ENCODE data around the gene FGF19. TPM values are rescaled to one million over a fixed set of nuclear protein-coding genes. Genes with fewer than 3 reads are reported as not detected.

Gene FGF19
- total and polyA plus RNA-seq, 9 of the 15 experiments (the other 6 are each of a cell fraction or from before 2014, with no cell fraction given) = 0.11 TPM; not detected in 8

- intact Hi-C loops (cut with micrococcal nuclease) = no loop called here
- in situ Hi-C loops (cut with MboI) = loop anchor here (25.0 kb wide), 2 partner anchors 829 to 1029 kb away; partner anchors contain the start of gene CPT1A
- BruUV-seq (replicated peaks) = no TSS peak
Observed at GRCh38 chr11:69666261-69666660, 37.6 kb downstream of the FGF19 start.

More at GRCh38 chr11:69666261-69666660, 37.6 kb downstream of the FGF19 start:
- Histone ChIP-seq H2AFZ (ENCODE audit: low read depth, low read length) (no peak overlapping the region), H4K20me1 (replicated peaks; ENCODE audit: control insufficient read depth, insufficient read depth, low read length) (peaks cover 5% of the 10 kb centered on the region), H3K27ac (ENCODE audit: extremely low read depth, low read depth, low read length) (no peak overlapping the region), H3K4me1 (replicated peaks in 1 of 2; ENCODE audit: control insufficient read depth in 2 of 2, insufficient read depth in 2 of 2, low read length in 2 of 2) (peaks cover 4% of the 10 kb centered on the region in 2 experiments; a peak in 4 of 5 replicates), H3K4me3 (no peak overlapping the region), H3K9me3 (replicated peaks; ENCODE audit: control insufficient read depth, insufficient read depth, low read depth, low read length) (no peaks in the 10 kb centered on the region), H3K9me1 (ENCODE audit: control insufficient read depth, insufficient read depth, low read length) (peaks cover 3% of the 10 kb centered on the region), H3K79me2 (ENCODE audit: control insufficient read depth, insufficient read depth, low read length) (no peaks in the 10 kb centered on the region), H3K27me3 (ENCODE audit: control insufficient read depth in 2 of 2, insufficient read depth in 2 of 2, low read length in 2 of 2) (no peaks in the 10 kb centered on the region), H3K36me3 (ENCODE audit: control insufficient read depth, insufficient read depth, low read length) (peaks cover 62% of the 10 kb centered on the region), H3K9ac (ENCODE audit: insufficient read depth in 1 of 2, low read depth in 2 of 2, low read length in 2 of 2) (no peak overlapping the region), H3K4me2 (ENCODE audit: insufficient read depth, low read length) (no peak overlapping the region)
- TF ChIP-seq RFX5 (IDR thresholded peaks at IDR 0.05; ENCODE audit: low read depth, low read length) (no peak), MTA1 (IDR thresholded peaks at IDR 0.05; ENCODE audit: borderline replicate concordance) (no peak), KDM1A (IDR thresholded peaks at IDR 0.05) (no peak), MBD2 (IDR thresholded peaks at IDR 0.05; ENCODE audit: borderline replicate concordance, low read depth) (no peak), HLTF (IDR thresholded peaks at IDR 0.05) (no peak), NFXL1 (CRISPR knock-in tag; IDR thresholded peaks at IDR 0.05) (no peak), BCOR (IDR thresholded peaks at IDR 0.05) (no peak), HDAC6 (IDR thresholded peaks at IDR 0.05; ENCODE audit: low read depth, low read length) (no peak), THRA (IDR thresholded peaks at IDR 0.05) (no peak), ETV5 (CRISPR knock-in tag; IDR thresholded peaks at IDR 0.05; ENCODE audit: low read depth) (no peak), SMARCA5 (IDR thresholded peaks at IDR 0.05) (no peak), CHD2 (IDR thresholded peaks at IDR 0.05; ENCODE audit: low read depth, low read length) (no peak), ZNF551 (CRISPR knock-in tag; IDR thresholded peaks at IDR 0.05) (no peak), HCFC1 (IDR thresholded peaks at IDR 0.05; ENCODE audit: low read depth, low read length) (no peak), MXI1 (IDR thresholded peaks at IDR 0.05; ENCODE audit: low read depth, low read length) (no peak), ARID1B (IDR thresholded peaks at IDR 0.05) (no peak), MYBL2 (IDR thresholded peaks at IDR 0.05; ENCODE audit: low read depth) (no peak), MYBL2 (CRISPR knock-in tag; IDR thresholded peaks at IDR 0.05; ENCODE audit: borderline replicate concordance) (no peak), GTF3C2 (IDR thresholded peaks at IDR 0.05; ENCODE audit: borderline replicate concordance, extremely low read depth, insufficient read length) (no peak)
- TF ChIP-seq, protein P1, sequence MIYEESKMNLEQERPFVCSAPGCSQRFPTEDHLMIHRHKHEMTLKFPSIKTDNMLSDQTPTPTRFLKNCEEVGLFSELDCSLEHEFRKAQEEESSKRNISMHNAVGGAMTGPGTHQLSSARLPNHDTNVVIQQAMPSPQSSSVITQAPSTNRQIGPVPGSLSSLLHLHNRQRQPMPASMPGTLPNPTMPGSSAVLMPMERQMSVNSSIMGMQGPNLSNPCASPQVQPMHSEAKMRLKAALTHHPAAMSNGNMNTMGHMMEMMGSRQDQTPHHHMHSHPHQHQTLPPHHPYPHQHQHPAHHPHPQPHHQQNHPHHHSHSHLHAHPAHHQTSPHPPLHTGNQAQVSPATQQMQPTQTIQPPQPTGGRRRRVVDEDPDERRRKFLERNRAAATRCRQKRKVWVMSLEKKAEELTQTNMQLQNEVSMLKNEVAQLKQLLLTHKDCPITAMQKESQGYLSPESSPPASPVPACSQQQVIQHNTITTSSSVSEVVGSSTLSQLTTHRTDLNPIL (CRISPR knock-in tag; IDR thresholded peaks at IDR 0.05) = no peak
- FAIRE-seq (no peak), DNase-seq (ENCODE audit: extremely low read depth in 1 of 4, low spot score in 3 of 4) (no peak), ATAC-seq (no peak)
- 96% methylated on average over 14 of the region's 14 CpGs for WGBS (ENCODE audit: insufficient coverage, low coverage, missing lambda C conversion rate)
- ChIA-PET POLR2A (interaction anchor here (0.6 kb wide), 1 partner anchor 549 kb away, joined by 3 read pairs; no protein-coding TSS in a partner anchor), CTCF (ENCODE audit: low intra/inter-chr PET ratio) (no interaction called here)
